ENCODE results near the gene PTEN.

The PTEN gene

GRCh38 chr10:87973635-87974034 lies 110.2 kb downstream of the PTEN start:
- DNase-seq (ENCODE audit: low read depth in 1 of 2, low spot score in 1 of 2), result no peak

- DNase-seq (ENCODE audit: low read depth in 1 of 2, low spot score in 1 of 2), result no peak
Observed at GRCh38 chr10:87974130-87974529, 110.7 kb downstream of the PTEN start.

- DNase-seq (ENCODE audit: low read depth in 1 of 2, low spot score in 1 of 2), result no peak
Observed at GRCh38 chr10:87974769-87975168, 111.3 kb downstream of the PTEN start.

GRCh38 chr10:87976101-87976743 lies 112.8 kb downstream of the PTEN start:
- no peak for DNase-seq (ENCODE audit: low read depth in 1 of 2, low spot score in 1 of 2)

- DNase-seq (ENCODE audit: low read depth in 1 of 2, low spot score in 1 of 2), result no peak
Observed at GRCh38 chr10:87978166-87978565, 114.7 kb downstream of the PTEN start.

GRCh38 chr10:87979847-87980246 lies 116.4 kb downstream of the PTEN start:
- DNase-seq (ENCODE audit: low read depth in 1 of 2, low spot score in 1 of 2), result no peak

GRCh38 chr10:87983716-87984115 lies 120.3 kb downstream of the PTEN start:
- DNase-seq (ENCODE audit: low read depth in 1 of 2, low spot score in 1 of 2), result no peak

GRCh38 chr10:87987206-87987605 lies 123.8 kb downstream of the PTEN start:
- DNase-seq (ENCODE audit: low read depth in 1 of 2, low spot score in 1 of 2), result no peak

- no peak for DNase-seq (ENCODE audit: low read depth in 1 of 2, low spot score in 1 of 2)
Observed at GRCh38 chr10:87991946-87992345, 128.5 kb downstream of the PTEN start.

- DNase-seq (ENCODE audit: low read depth in 1 of 2, low spot score in 1 of 2), result no peak
Observed at GRCh38 chr10:88004451-88004850, 141.0 kb downstream of the PTEN start.

- DNase-seq (ENCODE audit: low read depth in 1 of 2, low spot score in 1 of 2), result no peak
Observed at GRCh38 chr10:88006261-88006660, 142.8 kb downstream of the PTEN start.

- DNase-seq (ENCODE audit: low read depth in 1 of 2, low spot score in 1 of 2), result no peak
Observed at GRCh38 chr10:88008866-88009470, 145.5 kb downstream of the PTEN start.

GRCh38 chr10:88012641-88013040 lies 149.2 kb downstream of the PTEN start:
- no peak for DNase-seq (ENCODE audit: low read depth in 1 of 2, low spot score in 1 of 2)

GRCh38 chr10:88017781-88018180 lies 154.4 kb downstream of the PTEN start:
- DNase-seq (ENCODE audit: low read depth in 1 of 2, low spot score in 1 of 2), result no peak

GRCh38 chr10:88019753-88020152 lies 156.3 kb downstream of the PTEN start:
- no peak for DNase-seq (ENCODE audit: low read depth in 1 of 2, low spot score in 1 of 2)
